ENCODE results near the gene NUP98.
"Not testable (repeated sequence)": the region's sequence is repeated elsewhere in the genome, so short reads cannot be mapped to it uniquely, and the experiment has no call there.

NUP98 gene

GRCh38 chr11:3799143-3799542, 1.8 kb upstream of the NUP98 start:
- no peak for DNase-seq (ENCODE audit: low spot score)

GRCh38 chr11:3796801-3797328, 489 bp downstream of the NUP98 start:
- DNase-seq (ENCODE audit: low spot score): no peak

- DNase-seq (ENCODE audit: low spot score): no peak
These were observed 1.0 kb downstream of the NUP98 start for GRCh38 chr11:3796346-3796745.

GRCh38 chr11:3796002-3796311, 1.4 kb downstream of the NUP98 start:
- DNase-seq (ENCODE audit: low spot score): no peak

- no peak for DNase-seq (ENCODE audit: low spot score)
These were observed 2.0 kb downstream of the NUP98 start for GRCh38 chr11:3795131-3796001.

GRCh38 chr11:3794387-3794786, 3.0 kb downstream of the NUP98 start:
- not testable (repeated sequence) for DNase-seq (ENCODE audit: low spot score)

- peak; percentile 58 for DNase-seq (ENCODE audit: low spot score)
These were observed 10.4 kb downstream of the NUP98 start for GRCh38 chr11:3786781-3787428.

GRCh38 chr11:3783611-3784010, 13.7 kb downstream of the NUP98 start:
- no peak for DNase-seq (ENCODE audit: low spot score)

- no peak for DNase-seq (ENCODE audit: low spot score)
These were observed 14.4 kb downstream of the NUP98 start for GRCh38 chr11:3782963-3783362.

- no peak for DNase-seq (ENCODE audit: low spot score)
These were observed 15.9 kb downstream of the NUP98 start for GRCh38 chr11:3781423-3781822.

- DNase-seq (ENCODE audit: low spot score): no peak
These were observed 21.5 kb downstream of the NUP98 start for GRCh38 chr11:3775736-3776406.

GRCh38 chr11:3773180-3773579, 24.2 kb downstream of the NUP98 start:
- DNase-seq (ENCODE audit: low spot score): no peak

- DNase-seq (ENCODE audit: low spot score): no peak
These were observed 29.8 kb downstream of the NUP98 start for GRCh38 chr11:3767536-3767935.

GRCh38 chr11:3766836-3767235, 30.5 kb downstream of the NUP98 start:
- DNase-seq (ENCODE audit: low spot score): not testable (repeated sequence)

GRCh38 chr11:3764266-3764665, 33.1 kb downstream of the NUP98 start:
- no peak for DNase-seq (ENCODE audit: low spot score)

- no peak for DNase-seq (ENCODE audit: low spot score)
These were observed 42.2 kb downstream of the NUP98 start for GRCh38 chr11:3755151-3755550.

GRCh38 chr11:3753110-3753509, 44.2 kb downstream of the NUP98 start:
- no peak for DNase-seq (ENCODE audit: low spot score)

GRCh38 chr11:3747704-3748103, 49.6 kb downstream of the NUP98 start:
- peak; percentile 40 for DNase-seq (ENCODE audit: low spot score)

GRCh38 chr11:3745161-3745560, 52.2 kb downstream of the NUP98 start:
- no peak for DNase-seq (ENCODE audit: low spot score)

- DNase-seq (ENCODE audit: low spot score): no peak
These were observed 58.6 kb downstream of the NUP98 start for GRCh38 chr11:3738723-3739122.

- DNase-seq (ENCODE audit: low spot score): no peak
These were observed 59.1 kb downstream of the NUP98 start for GRCh38 chr11:3738241-3738640.

GRCh38 chr11:3737386-3737933, 59.9 kb downstream of the NUP98 start:
- DNase-seq (ENCODE audit: low spot score): no peak

GRCh38 chr11:3736816-3737215, 60.5 kb downstream of the NUP98 start:
- DNase-seq (ENCODE audit: low spot score): no peak
